Measurements from ENCODE around the gene TCTA.

Gene TCTA

GRCh38 chr3:49410846-49411534 lies 1.2 kb upstream of the TCTA start:
- DNase-seq = no peak

DNA sequence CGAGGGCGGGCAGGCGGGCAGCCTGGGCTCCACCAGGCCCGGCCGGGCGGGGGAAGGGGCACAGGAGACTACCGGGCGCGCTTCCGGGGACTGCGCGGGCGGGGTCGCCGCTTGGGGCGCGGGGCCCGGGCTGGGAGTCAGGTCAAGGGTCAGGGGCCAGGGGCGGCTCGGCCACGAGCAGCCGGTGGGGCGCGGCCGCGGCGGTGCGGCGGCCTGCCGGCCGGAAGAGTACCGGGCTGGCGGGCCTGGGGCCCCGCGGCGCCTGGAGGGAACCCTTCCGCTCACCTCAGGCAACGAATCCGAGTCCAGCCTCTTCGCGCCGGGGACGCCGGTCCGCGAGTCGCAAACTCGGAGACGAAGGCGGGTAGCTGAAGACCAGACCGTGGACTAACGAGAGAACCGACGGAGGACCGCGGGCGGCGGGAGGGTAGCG lies 672 bp upstream of the TCTA start:
- peak; percentile 67 for DNase-seq

GRCh38 chr3:49412632-49413337 lies 562 bp downstream of the TCTA start:
- DNase-seq = no peak

DNA sequence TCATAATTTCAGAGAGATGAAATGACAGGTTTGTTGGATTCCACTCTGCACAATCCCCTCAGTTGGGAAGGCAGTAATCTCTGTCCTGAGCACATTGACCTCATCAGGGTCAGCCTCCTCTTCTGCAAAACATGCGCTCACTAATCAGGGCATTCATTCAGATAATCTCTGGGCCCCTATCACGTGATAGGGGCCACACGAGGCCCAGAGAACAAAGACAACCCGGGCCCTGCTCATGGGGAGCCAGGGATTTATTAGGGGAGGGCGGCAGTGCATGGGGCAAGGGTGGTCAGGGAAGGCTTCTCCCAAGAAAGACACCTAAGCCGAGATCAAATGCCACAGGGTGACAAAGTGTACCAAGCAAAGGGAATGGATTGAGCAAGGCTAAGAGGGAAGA lies 1.1 kb downstream of the TCTA start:
- no peak for DNase-seq

GRCh38 chr3:49414753-49415152 lies 2.5 kb downstream of the TCTA start:
- DNase-seq = no peak

DNA sequence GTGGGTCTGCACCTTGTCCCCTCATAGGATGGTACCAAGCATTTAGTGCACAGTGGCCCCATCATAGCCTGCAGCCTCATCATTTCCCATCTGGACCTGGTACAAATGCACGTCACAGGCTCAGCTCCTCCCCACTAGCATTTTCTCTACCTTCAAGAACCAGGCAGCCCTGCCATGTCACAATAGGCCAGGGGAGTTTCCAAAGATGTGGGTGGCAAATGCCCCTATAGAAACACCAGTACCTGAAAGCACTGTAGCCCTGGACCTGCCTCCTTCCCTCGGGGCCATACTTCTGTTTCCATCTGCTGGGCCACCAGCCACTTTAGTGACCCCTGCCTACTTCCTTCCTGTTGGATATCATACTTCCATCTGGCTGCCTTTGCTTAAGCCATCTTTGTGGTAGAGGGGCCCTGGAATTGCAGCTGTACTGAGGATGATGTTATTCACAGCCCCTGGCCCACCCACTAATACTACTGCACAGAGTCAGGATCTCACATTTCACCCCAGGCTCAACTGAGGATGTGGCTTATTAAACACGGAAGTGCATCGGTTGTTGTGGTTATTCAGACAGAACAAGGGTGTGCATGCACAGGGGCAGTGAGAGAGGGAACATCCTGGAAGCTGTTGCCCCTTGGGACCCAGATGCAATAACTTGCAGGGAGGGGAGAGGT lies 3.8 kb downstream of the TCTA start:
- DNase-seq = peak; percentile 68

DNA sequence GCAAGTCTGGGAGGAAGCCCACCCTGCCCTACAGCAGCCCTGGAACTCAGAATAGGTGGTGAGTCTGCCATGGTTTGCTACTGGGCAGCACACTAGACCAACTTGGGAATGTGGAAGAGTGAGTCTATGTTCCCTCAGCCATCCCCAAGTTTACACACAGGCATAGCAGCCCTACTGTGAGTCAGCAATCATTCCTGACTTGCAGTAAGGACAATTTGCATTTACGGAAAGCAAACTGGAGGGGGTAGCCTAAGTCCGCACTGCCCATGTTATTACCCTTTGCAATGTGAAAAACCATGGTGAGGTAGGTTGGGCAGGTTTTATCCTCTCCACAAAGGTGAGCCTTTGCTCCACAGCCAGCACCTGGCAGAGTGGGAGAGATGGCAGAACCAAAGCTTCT lies 4.6 kb downstream of the TCTA start:
- DNase-seq = no peak

- no peak for DNase-seq
Observed at GRCh38 chr3:49417516-49418120, 5.4 kb downstream of the TCTA start.

GRCh38 chr3:49421890-49422378 lies 9.7 kb downstream of the TCTA start:
- no peak for DNase-seq

- no peak for DNase-seq
Observed at GRCh38 chr3:49422379-49423248, 10.4 kb downstream of the TCTA start, which contains the start of gene AMT. Gene AMT, minus strand, starts transcription at chr3:49422473. Its CDS starts 23 bp downstream, at chr3:49422450.

DNA sequence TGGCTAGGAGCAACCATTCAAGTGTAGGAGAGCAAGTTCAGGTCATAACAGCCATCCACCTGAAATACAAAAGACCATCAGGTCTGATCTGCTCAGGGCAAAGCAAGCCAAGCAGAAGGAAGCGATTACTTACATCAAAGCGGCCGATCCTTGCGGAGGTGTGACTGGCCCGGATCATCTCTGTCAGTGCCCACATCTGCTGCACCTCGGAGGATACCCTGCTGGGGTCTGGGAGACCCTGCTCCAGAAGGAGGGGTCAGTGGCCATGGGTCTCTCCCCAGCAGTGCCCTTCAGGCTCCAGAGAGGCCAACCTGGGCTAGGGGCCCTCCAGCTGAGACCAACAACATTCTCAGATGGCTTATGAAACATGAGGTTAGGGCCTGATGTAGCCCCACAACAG lies 12.6 kb downstream of the TCTA start:
- no peak for DNase-seq

GRCh38 chr3:49427586-49427985 lies 15.4 kb downstream of the TCTA start:
- no peak for DNase-seq

DNA sequence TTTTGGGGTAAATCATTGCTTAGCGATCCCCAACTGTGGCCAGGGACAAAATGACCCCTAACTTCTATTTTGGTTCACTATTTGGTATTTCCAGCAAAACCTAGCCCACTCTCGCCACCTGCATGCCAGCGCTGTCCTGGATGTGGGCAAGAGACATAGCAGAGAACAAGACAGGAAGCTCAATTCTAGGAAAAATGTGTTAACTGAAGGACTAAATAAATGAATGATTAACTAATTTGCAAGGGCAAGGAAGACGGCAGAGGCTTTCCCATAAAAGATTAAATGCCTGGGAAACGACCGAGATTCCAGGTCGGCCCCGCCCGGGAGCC lies 16.5 kb downstream of the TCTA start:
- DNase-seq = no peak

DNA sequence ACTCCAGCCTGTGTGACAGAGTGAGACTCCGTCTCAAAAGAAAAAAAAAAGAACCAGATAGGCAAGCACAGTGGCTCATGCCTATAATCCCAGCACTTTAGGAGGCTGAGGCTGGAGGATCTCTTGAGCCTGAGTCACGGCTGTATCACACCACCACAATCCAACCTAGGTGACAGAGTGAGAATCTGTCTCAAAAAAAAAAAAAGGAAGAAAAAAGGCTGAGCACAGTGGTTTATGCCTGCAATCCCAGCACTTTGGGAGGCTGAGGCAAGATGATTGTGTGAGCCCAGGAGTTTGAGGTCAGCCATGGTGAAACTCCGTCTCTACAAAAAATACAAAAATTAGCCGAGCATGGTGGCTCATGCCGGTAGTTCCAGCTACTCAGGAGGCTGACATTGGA lies 22.5 kb downstream of the TCTA start:
- DNase-seq = no peak

- DNase-seq = no peak
Observed at GRCh38 chr3:49445391-49445790, 33.2 kb downstream of the TCTA start.

DNA sequence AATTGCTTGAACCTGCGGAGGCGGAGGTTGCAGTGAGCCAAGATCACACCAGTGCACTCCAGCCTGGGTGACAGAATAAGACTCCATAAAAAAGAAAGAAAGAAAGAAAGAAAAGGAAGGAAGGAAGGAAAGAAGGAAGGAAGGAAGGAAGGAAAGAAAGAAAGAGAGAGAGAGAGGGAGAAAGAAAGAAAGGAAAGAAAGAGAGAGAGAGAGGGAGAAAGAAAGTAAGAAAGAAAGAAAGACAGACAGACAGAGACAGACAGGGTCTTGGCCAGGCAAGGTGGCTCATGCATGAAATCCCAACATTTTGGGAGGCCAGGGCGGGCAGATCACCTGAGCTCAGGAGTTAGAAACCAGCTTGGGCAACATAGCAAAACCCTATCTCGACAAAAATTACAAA lies 41.4 kb downstream of the TCTA start:
- DNase-seq = no peak

DNA sequence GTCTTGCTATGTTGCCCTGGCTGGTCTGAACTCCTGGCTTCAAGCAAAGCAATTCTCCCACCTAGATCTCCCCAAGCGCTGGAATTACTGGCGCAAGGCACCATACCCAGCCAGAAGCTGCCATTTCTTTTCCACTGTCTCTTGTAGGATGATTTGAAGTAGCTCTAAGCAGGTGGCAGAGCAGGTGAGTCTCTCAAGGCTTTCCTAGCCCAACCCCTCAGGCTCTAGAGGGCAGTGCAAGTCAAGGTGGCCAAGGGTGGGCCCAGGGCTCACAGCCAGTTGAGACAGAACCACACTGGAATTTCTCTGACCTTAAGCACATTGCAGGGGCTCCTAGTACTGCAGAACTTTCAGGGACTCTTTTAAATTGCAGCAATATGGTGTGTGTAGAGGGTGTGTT lies 42.2 kb downstream of the TCTA start:
- no peak for DNase-seq

DNA sequence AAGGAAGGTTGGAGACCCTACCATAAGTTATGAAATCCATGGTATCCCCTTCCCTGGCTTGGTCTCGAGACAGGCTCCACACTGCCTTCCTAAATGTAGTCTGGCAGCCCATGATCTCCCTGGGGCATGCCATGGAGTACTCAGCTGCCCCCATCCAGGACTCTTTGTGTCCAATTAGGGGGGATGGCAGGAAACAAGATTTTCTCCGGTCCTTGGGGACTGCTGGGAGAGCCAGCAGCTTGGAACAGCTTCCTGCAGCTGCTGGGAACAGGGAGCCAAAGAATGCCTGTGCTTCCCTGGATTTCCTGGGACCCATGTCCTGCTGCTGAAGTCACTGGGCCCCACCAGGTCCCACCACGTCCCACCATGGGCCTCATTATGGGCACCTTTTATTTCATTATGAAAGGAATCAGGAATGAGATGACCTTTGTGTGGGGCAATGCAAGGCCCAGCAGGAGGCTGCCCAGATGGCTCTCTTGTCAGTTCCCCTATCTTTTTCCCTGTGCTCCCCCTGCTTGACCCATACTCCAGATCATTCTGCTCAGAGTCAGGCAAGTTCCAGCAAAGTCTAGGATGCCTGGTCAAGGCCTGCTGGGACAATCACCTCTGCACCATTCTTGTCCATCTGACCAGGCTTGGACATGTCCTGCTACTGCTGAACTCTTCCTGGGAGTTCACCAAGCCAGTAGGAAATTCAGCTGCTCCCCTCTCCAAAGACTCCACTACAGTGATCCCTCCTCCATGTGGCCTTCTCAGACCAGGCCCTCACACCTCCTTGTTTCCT lies 42.9 kb downstream of the TCTA start:
- DNase-seq = no peak

DNA sequence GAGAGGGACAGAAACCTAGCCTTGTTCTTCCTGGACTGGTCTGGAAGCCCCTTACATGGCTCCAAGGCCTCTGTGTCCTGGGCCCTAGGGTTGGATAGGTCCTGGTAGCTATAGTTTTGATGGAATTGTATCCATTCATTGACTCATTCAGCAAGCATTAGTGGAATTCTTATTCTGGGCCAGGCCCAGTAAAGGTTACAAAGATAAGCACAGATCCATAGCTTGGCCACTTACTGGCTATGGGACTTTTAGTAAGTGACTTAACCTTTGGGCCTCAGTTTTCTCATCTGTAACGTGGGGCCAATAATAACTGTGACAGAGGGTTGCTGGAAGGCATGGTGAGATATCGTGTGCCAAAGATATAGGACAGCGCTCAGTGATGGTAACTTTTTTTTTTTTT lies 44.2 kb downstream of the TCTA start:
- no peak for DNase-seq

- no peak for DNase-seq
Observed at GRCh38 chr3:49460188-49460890, 48.1 kb downstream of the TCTA start.

DNA sequence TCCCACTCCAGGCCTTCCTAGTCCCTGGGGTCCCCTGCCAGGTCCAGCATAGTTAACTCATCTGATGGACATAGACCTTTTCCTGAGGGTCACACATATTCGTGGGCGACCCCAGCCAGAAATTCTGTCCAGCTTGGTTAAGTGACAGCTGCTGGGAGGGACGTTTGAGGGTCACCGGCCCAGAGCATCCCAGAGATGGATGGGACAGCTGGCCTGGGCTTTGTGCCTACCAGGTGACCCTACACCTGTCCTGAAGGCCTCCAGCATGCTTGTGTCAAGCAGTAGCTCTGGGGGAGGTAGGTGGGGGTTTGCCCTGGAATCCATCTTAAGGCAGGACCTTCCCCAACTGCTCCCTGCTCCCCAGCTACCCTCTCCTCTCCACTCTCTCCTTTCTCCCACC lies 48.7 kb downstream of the TCTA start:
- DNase-seq = no peak
